DMS153 treated with DMSO at 0.1 percent for 48 hours (cell line): ENCODE data around the gene KRTAP12-2.
"Not testable (repeated sequence)": the region's sequence is repeated elsewhere in the genome, so short reads cannot be mapped to it uniquely, and the experiment has no call there.

Experiments used
- DNase-seq: peaks from one replicate; lab custom pipeline; 2025; ENCODE audit not compliant: unreplicated experiment; lab: John Stamatoyannopoulos, UW

KRTAP12-2 gene

GRCh38 chr21:44632067-44632466 is 34.7 kb downstream of the KRTAP12-2 start:
- no peak for DNase-seq

DNA sequence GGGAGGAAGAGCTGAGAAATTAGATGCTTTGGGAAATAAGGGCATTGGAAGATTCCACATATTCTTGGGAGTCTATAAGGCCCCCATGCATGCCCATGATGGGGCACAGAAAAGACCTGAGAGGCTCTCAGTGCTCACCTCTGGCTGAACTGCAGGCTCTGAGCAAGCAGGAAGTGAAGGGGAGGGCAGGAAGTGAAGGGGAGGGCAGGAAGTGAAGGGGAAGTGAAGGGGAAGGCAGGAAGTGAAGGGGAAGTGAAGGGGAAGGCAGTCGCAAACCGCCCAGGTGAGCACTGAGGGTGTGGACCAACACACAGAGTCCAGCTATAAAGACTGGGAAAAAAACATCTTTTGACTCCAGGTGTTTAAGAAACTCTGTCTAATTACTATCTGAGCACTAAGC is 36.3 kb downstream of the KRTAP12-2 start:
- DNase-seq: no peak

- no peak for DNase-seq
Observed at GRCh38 chr21:44628707-44629391, 37.9 kb downstream of the KRTAP12-2 start.

- DNase-seq: not testable (repeated sequence)
Observed at GRCh38 chr21:44627831-44628233, 38.9 kb downstream of the KRTAP12-2 start.

DNA sequence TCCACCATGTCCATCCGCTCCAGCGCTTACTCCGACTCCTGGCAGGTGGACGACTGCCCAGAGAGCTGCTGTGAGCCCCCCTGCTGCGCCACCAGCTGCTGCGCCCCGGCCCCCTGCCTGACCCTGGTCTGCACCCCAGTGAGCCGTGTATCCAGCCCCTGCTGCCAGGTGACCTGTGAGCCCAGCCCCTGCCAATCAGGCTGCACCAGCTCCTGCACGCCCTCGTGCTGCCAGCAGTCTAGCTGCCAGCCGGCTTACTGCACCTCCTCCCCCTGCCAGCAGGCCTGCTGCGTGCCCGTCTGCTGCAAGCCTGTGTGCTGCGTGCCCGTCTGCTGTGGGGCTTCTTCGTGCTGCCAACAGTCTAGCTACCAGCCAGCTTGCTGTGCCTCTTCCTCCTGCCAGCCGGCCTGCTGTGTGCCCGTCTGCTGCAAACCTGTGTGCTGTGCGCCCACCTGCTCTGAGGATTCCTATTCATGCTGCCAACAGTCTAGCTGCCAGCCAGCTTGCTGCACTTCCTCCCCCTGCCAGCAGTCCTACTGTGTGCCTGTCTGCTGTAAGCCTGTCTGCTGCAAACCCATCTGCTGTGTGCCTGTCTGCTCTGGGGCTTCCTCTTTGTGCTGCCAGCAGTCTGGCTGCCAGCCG is 39.4 kb downstream of the KRTAP12-2 start:
- DNase-seq: not testable (repeated sequence)

GRCh38 chr21:44626673-44627143 is 40.0 kb downstream of the KRTAP12-2 start, which contains the start of gene KRTAP10-9:
Gene KRTAP10-9, plus strand, starts transcription at chr21:44627093. Its CDS starts 79 bp downstream, at chr21:44627172.
- DNase-seq: no peak

DNA sequence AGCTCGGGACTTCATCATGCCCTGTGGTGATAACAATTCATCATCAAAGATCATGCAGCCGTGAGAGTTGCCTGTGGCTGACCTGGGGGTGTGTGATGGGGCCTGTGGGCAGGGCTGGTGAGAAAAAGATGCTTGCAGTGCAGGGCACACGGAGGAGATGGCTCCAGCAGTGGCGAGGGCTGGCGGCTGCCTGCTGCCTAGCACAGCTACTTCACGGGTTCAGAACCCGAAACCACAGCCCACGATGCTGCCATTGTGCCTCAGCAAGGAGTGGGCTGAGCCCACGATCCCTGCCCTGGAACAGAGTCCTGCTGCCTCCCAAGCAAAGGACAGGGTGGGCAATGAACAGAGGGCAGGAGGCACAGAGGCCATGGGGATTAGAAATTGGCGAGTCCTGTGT is 40.5 kb downstream of the KRTAP12-2 start:
- no peak for DNase-seq

- no peak for DNase-seq
Observed at GRCh38 chr21:44625756-44626155, 41.0 kb downstream of the KRTAP12-2 start.

GRCh38 chr21:44623575-44623974 is 43.2 kb downstream of the KRTAP12-2 start:
- no peak for DNase-seq

GRCh38 chr21:44619886-44620285 is 46.8 kb downstream of the KRTAP12-2 start:
- DNase-seq: no peak

- no peak for DNase-seq
Observed at GRCh38 chr21:44618909-44619308, 47.8 kb downstream of the KRTAP12-2 start.

DNA sequence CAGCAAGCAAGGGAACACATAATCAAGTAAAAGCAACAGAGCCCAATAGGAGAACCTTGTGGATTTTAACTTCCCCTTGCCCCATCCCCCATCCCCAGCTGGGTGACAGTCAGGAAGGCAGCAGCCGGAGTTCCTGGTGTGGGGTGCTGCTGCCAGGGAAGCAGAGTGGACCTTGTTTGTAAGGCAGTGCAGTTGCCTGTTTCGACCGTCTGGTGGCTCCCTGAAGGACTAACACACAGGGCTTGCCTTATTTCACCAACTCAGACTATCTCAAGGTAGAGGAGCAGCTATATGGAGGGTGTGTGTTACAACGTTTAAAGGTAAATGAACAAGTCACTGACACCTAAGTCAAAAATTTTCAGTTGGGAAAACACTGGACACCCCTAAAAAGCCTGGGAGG is 48.2 kb downstream of the KRTAP12-2 start:
- no peak for DNase-seq

DNA sequence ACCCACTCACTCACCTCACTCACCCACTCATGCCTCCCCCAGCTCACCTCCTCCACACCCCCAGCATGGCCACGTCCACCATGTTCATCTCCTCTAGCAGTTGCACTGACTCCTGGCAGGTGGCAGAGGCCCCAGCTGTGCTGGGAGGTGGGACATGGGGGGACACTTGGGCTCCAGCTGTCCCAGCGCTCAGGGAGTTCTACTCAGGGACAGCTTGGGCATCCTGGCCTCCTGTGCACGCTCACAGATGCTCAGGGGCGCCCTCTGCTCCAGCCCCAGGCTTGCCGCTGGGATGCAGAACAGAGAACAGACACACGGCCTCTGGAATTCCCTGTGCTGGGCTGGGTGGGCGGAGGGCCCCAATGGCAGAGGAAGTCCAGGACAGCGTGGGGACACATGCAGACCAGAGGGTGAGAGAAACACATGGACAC is 49.6 kb downstream of the KRTAP12-2 start:
- DNase-seq: no peak

DNA sequence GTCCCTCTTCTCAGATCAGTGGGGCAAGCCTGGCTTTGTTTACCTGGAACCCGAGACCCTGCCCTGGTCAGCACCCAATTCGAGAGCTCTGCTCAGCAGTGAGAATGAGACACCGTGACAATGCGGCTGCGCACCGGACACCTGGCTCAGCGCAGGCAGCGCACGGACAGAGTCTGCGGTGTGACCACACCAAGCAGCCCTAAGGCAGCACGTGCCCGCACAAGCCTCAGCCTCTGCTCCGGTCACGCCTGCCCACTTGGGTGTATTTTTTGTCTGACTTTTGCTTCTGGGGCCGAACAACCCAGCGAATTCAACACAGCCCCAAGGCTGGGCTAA is 50.2 kb downstream of the KRTAP12-2 start:
- no peak for DNase-seq
